GM18861 (cell line): ENCODE results near the gene COL18A1.
"Not testable (repeated sequence)": the region's sequence is repeated elsewhere in the genome, so short reads cannot be mapped to it uniquely, and the experiment has no call there.

Experiments
- ATAC-seq: cut with Tn5 transposase; IDR thresholded peaks from one replicate; pipeline ENCODE4 v1.9.1; 2021; ENCODE audit not compliant: unreplicated experiment

Gene COL18A1

DNA sequence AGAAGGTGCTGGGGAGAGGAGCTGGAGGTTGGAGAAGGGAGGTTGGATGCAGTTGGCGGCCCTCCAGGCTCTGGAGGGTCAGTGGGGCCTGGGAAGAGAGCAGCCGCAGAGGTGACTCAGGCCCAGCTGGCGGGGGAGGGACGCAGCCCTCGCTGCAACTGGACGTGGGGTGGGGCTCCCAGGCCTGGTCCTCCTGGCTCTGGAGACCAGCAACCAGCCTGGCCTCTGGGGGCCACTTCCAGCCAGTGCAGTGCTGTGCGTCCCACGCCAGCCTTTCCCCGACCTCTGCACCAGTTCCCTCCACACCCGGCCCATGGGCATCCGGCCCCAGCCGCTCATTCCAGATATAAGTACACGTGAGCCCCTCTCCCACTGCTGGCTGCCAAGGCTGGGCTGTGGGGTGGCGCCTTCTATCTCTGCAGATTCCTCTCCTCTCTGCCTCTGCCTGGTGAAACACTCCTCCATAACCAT is 38.0 kb upstream of the COL18A1 start:
- no peak for ATAC-seq

DNA sequence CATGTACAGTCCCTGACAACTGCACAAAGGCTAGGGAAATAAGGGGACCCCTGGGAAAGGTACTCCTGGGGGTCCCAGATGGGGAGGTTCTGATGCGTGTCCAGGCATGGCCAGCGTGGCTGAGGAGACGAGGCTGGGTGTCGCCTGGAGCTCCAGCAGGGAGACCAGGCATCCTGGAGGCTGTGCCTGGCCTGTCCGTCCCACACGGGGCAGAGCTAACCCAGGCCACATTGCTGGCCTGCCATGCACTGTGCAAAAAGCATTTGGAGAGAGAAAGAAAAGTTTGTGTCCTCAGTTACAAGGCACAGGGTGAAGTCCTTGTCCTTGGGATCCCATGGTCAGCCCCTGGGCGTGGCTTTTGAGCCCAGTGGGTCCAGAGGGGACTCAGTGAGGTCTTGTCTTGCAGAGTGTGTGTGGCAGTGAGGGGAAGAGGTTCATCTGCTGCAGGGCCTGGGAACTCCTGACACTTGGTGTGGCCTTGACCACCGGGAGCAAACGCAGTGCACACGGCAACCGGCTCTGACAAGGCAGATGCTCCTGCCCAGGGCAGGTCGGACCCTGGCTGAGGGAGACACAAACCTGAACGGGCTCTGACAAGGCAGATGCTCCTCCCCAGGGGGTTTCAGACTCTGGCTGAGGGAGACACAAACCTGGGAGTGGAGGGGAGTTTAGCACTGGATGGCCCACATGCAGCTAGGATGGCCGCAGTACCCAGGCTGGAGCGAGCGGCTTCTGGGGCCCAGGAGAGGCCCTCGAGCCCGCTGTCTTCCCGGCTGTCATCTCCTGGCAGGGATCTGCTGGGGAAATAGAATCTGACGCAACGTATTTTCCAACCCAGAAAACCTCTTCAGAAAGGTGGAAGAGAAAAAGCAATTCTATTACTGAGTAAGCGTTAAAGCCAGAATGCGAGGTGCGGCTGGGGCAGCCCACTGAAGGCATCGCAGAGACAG is 37.3 kb upstream of the COL18A1 start:
- no peak for ATAC-seq

DNA sequence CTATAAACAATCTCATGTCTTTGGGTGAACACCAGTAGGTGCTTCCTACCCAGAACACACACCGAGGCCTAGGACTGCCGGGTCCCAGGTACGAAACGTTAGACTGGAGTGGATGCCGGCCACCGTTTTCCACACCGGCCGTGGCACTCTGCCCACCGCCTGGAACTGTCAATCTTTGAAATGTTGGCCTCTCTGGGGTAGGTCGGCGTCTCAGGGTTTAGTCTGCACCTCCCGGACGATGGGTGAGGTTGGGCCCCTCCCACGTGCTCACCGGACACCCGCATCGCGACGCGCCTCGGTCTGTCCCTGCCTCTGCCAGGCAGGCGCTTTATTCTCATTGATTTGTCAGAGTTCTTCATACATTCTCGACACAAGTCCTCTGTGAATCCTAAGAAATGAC is 35.9 kb upstream of the COL18A1 start:
- ATAC-seq = not testable (repeated sequence)

DNA sequence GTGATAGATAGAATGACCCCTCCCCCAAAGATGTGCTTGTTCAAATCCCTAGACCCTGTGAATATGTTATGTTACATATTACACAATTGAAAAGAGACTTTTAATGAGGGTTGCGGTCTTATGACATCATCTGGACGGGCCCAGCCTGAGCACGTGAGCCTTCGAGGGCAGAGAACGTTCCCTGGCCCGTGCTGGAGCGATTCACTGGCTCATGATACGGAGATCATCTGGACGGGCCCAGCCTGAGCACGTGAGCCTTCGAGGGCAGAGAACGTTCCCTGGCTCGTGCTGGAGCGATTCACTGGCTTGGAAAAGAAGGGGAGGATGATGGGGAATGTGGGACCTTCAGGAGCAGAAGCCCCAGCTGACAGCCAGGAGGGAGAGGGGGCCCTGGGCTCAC is 34.4 kb upstream of the COL18A1 start:
- no peak for ATAC-seq

DNA sequence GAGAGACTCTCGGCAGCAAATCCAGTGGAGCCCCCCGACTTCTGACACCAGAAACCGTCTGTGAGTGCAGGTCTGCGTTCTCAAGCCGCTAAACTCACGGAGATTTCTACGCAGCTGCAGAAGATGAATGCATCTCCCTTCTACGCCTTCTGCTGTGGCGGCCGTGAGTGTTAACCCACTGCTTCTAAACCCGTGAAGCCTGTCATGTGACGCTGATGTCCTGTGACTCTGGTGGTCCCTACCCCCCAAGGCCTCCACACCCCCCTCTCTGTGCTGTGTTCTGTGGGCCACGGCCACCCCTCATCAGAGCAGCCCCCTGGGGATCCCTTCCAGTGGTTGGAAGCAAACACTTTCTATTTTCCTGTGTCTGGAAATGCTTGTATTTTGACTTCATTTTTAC is 33.9 kb upstream of the COL18A1 start:
- no peak for ATAC-seq

DNA sequence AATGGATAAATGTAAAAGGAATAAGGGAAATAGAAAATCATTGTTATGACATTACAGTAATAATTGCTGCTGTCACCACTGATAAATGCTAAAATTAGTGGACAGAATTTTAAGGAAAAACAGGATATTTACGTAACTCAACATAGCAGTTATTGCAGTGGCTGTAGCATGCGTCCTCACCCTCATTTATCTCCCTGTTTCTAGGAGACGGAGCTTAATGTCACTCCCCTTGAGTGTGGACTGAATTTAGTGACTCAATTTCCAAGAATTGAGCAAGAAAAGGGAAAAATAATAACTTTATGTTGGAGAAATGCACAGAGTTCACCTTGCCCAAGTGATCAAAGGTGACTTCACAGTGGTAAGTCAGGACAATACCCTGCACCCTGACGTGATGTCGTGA is 33.3 kb upstream of the COL18A1 start:
- no peak for ATAC-seq

DNA sequence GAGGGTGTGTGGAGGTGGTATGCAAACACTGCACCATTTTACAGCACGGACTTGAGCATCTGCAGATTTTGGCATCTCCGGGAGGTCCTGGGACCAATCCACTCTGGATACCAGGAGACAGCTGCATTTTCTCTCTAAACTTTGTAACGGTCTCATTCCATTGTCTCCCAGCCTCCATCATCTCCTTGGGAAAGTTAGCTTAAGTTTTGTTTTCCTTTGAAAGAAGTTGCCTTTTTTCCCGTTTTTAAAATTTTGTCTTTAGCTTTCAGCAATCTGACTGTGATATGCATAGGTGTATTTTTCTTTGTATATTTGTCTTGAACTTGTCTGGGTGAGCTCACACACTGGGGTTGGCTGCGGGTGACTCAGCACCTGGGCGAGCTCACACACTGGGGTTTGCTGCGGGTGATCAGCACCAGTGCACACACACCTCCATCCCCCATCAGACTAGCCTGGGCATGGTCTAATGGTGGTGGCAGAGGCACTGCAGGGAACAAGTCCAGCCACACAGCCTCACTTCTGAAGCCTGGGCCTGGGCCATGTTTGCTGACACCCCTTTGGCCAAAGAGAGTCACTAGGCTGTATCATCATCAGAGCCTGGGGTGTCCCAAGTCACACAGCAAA is 32.1 kb upstream of the COL18A1 start:
- ATAC-seq = no peak

DNA sequence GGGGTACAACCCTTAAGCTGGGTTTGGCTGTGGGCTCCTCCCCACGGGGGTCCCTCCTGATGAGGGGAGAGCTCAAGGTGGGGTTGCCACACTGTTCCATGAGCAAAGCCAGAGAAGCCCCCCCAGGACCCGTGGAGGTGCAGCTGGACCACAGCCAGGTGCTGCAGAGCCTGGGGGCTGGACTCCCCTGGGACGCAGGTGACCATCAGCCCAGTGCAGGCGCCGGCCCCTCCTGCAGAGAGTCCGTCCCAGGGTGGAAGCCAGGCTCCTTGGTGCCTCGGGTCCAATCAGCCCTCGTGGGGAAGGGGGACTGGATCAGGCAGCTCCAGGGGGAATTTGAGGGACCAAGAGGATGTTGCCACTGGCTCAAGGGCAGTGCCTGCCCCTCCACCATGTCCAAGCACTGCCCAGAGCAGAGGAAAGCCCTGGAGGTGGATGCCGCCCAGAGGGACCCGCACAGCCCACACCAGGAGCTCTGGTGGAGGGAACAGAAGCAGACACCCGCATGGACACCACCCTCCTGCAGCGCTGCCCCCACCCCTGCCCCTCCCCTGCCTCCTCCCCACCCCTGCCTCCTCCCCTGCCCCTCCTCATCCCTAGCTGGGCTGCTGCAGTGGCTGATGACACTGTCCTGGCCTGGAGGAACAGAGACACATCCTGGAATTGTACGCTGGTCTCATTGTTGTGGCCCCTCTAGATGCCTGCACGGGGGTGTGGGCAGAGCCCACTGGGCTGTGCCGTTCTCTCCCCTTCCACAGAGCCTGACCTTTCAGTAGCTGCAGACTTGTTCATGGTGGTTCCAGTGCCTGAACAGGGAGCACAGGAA is 30.8 kb upstream of the COL18A1 start:
- no peak for ATAC-seq

DNA sequence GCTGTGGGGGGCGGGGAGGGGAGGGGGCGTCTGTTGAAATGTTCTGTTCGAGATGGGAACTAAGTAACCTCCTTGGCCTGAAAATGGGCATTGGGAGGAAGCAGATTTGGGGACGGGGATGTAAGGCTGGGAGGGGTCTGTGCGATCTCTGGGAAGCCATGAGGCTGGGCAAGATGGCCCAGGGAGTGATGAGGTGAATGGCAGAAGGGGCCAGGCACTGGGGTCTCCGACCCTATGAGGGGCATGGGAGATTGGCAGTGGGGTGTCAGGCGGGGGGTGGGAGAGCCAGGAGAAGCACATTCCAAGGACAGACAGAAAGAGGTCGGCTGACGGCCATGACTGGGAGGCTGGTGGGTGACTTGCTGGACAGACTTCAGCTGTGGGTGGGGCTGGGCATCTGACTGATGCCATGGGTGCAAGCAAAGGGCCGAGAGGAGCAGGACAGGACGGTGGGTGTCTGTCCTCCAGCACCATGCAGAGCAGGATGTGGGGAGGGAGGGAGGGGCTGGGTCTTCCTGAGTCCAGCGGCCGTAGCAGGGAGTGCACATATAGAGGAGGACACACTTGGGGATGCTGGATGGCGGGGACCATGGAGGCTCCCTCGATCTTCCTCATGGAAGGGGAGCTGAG is 30.0 kb upstream of the COL18A1 start:
- no peak for ATAC-seq

DNA sequence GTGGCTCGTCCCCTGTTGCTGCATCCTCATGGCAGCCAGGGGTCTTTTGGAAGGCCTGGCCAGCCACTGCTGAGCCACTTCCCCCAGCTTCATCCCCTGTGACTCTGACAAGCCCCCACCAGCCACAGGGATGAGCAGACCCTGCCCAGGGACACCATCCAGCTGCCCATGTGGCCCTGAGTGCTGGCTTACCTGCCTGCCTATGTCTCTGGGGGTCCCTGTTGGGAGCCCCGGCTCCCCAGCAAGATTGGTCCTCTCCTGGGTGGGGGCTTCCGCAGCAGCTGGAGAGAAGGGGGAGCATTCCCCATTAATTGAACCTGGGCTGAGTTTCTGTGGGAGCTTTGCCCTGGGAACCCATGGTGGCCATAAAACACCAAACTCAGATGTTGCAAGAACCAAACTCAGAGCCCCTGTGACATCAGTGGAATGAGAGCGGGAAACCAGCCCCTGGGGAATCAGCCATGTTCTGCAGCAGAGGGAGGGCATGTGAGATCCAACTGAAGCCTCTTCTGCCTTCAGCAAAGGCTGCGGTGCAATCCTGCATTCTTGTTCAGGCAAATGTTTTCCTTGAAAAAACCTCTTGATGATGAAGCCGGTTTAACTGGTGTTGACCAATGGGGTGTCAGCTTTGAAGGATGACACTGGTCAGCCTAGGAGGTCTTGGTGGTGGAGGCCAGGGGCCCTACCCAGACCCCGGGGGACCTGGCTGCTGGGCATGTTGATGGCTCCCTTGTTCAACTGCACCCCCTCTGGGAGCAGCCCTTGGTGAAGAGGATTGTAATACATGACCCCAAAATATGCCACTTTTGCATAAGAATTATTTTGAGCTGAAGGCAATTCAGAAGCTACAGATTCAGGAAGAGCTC is 28.3 kb upstream of the COL18A1 start:
- no peak for ATAC-seq

DNA sequence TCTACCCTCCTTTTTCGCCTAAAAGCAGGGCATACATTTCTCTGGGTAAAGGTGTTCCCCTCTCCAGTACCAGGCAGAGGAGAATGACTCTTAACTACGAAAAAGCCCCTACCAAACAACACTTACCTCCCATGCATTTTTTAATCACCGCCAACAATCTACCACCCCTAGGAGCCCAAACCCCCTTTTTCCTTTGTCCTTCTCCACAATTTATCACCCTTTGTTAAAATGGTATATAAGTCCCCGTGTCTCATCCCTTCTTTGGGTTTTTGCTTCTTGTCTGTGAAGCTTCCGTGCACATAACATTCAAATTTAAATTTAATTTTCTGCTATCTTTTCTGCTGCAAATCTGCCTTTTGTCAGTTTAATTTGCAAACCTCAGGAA is 27.6 kb upstream of the COL18A1 start:
- no peak for ATAC-seq

DNA sequence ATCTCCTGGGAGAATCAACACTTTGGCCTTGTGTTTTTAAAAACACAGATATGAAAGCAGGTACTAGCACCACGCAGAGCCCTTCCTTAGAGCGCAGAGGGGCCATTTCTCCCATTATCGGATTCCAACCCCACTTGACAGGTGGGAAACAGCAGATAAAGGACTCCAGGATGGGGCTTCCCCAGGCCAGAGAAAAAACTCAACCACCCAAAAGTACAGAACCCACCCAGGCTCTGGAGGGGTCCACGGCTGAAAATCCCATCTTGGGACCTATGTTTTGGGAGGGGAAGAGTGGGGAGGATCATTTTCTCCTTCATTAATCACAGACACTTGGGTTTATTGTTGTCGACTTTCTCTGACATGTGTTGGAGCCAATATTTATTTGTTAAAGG is 27.1 kb upstream of the COL18A1 start:
- no peak for ATAC-seq

DNA sequence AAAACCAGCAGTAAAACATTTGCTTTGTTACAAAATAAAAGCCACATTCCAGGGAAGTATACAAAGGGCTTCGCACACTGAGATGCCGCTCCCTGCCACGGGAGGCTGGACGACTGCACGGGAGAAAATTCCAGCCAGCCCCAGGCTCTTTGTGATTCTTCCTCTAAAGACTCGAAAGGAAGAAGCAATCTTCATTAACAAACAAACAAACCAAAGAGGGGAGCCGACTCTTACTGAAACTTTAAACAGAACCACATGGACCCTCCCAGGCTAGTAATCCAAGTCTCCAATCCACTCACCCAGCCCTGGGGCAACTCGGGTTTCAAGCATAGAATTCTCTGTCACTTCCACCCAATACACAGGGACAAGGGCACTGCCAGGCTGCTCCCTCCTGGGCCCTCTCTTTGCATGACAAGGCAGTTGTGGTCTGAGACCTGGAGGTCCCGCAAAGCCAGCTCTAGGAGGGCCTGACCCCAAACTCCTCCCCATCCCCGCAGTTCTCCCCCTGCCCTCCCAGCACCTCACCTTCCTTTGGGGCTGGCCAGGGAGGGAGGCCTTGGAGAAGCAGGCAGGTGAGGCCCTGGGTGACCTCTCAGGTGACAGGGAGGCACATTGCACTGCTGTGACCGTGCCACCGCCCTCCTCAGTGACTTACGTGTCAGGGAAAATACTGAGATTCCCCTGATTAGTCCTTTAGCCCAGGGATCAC is 26.6 kb upstream of the COL18A1 start:
- ATAC-seq = no peak

DNA sequence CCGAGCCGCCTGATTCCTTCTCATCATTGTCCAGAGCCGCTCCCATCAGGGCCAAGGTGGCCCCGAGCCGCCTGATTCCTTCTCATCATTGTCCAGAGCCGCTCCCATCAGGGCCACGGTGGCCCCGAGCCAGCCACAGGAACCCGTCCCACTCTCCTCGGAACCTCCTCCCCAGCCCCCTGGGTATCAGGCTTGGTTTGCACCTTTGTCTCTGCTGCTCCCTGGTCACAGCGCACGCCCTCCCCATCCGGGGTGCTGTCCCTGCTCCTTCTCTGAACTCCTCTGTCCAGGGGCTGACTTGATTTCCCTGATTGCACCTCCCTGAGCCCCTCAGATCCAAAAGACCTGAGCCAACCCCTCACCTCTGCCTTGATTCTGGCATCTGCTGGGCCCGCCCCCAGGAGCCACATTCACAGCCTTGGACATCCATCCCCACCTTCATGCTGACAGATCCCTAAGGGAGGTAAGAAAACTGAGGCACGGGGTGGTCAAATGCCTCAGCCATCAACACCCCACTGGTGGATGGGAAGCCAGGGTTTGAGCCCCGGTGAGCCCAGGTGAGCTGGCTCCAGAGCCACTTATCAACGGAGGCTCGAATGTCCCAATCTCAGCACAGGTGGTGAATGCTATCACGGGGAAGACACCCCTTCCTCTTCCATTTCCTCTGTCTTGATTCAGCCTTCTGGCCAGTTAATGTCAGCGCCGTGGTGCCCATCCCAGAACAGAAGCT is 25.6 kb upstream of the COL18A1 start:
- ATAC-seq = no peak

DNA sequence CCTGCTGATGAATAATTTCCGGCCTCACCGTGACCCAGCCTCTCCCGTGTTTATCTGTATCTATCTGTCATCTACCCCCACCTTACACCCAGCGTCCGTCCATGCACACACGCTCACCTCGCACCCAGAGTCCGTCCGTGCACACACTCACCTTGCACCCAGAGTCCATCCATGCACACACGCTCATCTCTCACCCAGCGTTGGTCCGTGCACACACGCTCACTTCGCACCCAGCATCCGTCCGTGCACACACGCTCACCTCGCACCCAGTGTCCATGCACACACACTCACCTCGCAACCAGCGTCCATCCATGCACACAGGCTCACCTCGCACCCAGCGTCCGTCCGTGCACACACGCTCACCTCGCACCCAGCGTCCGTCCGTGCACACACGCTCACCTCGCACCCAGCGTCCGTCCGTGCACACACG is 25.0 kb upstream of the COL18A1 start:
- no peak for ATAC-seq

DNA sequence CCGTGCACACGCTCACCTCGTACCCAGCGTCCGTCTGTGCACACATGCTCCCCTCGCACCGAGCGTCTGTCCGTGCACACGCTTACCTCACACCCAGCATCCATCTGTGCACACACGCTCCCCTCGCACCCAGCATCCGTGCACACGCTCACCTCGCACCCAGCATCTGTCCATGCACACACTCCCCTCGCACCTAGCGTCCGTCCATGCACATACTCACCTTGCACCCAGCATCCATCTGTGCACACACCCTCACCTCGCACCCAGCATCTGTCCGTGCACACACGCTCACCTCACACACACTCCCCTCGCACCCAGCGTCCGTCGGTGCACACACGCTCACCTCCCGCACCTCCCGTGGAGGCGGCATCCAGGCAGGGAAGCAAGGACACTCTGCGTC is 24.4 kb upstream of the COL18A1 start:
- no peak for ATAC-seq

DNA sequence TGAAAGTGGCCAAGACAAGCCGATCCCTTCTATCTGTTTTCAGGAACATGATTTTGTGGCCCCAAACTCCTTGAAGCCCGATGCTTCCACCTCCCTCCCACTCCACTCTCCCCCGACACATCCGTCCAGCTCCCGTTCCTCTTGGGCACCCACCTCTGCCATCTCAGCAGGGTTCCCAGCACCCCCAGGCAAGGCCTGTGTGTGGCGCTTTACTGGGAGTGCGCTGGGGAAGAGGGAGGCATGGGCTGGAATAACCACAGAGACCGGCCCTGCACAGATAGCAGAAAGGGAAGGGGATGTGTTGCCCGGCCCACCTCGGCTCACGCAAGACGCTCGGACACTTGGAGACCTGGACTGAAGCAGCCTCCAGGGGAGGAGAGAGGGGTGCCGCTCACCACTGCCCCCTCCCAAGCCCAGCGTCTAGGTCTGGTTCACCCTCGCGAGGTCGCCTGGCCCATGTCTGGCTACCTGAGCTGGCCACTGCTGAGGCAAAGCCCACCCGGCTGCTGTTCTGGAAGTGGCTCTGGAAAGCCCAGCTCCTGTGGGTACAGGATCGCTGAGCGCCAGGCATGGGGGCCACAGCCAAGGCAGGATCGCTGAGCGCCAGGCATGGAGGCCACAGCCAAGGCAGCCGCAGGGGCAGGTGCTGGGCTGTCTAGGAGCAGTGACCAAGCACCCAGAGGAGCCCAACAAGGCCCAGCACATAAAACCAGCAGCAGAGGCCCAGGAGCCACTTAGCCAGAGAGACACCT is 23.8 kb upstream of the COL18A1 start:
- no peak for ATAC-seq
